22Rv1 (cell line): Measurements from ENCODE around the gene STON1.

ENCODE experiments used
- CTCF ChIP-seq: fragments of 450-650 bp; IDR thresholded peaks from 2 replicates; pipeline ENCODE4 v1.5.1; 2017; ENCODE audit warnings: mild to moderate bottlenecking
- ZFX ChIP-seq: fragments of 450-650 bp; IDR thresholded peaks from 2 replicates; pipeline ENCODE4 v1.6.1; 2017; ENCODE audit warnings: antibody characterized with exemption, borderline replicate concordance

GRCh38 chr2:48515513-48515985 is 14.4 kb upstream of the STON1 start:
- TF ChIP-seq CTCF: no peak
- no peak for TF ChIP-seq ZFX
